HEK293T (cell line): ENCODE results near the gene SLC39A5.

Experiments
- CTCF ChIA-PET: fragments of 350-600 bp; formaldehyde crosslinking; extraction: SDS; loops from one replicate; lab custom pipeline; 2021; ENCODE audit warnings: antibody characterized with exemption, inconsistent platforms; lab: Yijun Ruan, JAX
- POLR2A ChIA-PET: fragments of 350-600 bp; formaldehyde crosslinking; extraction: SDS; loops from one replicate; lab custom pipeline; 2020; ENCODE audit warnings: antibody characterized with exemption, inconsistent platforms; lab: Yijun Ruan, JAX
- DNase-seq: peaks from one replicate; pipeline ENCODE4 v3.0.0; 2012; ENCODE audit warnings: mixed read lengths; ENCODE audit errors: extremely low spot score
- ARNT ChIP-seq: fragments of 450-650 bp; IDR thresholded peaks from 2 replicates; pipeline ENCODE4 v1.6.1; 2017; ENCODE audit warnings: mild to moderate bottlenecking
- BHLHE40 ChIP-seq: fragments of 450-650 bp; IDR thresholded peaks from 2 replicates; pipeline ENCODE4 v1.6.1; 2016; ENCODE audit warnings: mild to moderate bottlenecking, moderate library complexity, borderline replicate concordance
- CTBP1 ChIP-seq: fragments of 450-650 bp; IDR thresholded peaks from 2 replicates; pipeline ENCODE4 v1.6.1; 2016; ENCODE audit warnings: borderline replicate concordance
- ELF4 ChIP-seq: fragments of 450-650 bp; IDR thresholded peaks from 2 replicates; pipeline ENCODE4 v1.6.1; 2017; ENCODE audit warnings: antibody characterized with exemption
- FOXA1 ChIP-seq: fragments of 450-650 bp; IDR thresholded peaks from 2 replicates; pipeline ENCODE4 v1.6.1; 2016; ENCODE audit warnings: mild to moderate bottlenecking
- FOXK2 ChIP-seq: fragments of 450-650 bp; IDR thresholded peaks from 2 replicates; pipeline ENCODE4 v1.6.1; 2016; ENCODE audit warnings: mild to moderate bottlenecking
- FOXM1 ChIP-seq: fragments of 450-650 bp; IDR thresholded peaks from 2 replicates; pipeline ENCODE4 v1.6.1; 2017; ENCODE audit warnings: mild to moderate bottlenecking, borderline replicate concordance
- HDGF ChIP-seq: fragments of 450-650 bp; IDR thresholded peaks from 2 replicates; pipeline ENCODE4 v1.6.1; 2017; ENCODE audit warnings: antibody characterized with exemption, borderline replicate concordance
- L3MBTL2 ChIP-seq: fragments of 450-650 bp; conservative IDR thresholded peaks from 2 replicates; pipeline ENCODE4 v1.6.1; 2016; ENCODE audit warnings: mild to moderate bottlenecking
- LEF1 ChIP-seq: fragments of 450-650 bp; IDR thresholded peaks from 2 replicates; pipeline ENCODE4 v1.6.1; 2017; ENCODE audit warnings: mild to moderate bottlenecking, borderline replicate concordance
- NFRKB ChIP-seq: fragments of 450-650 bp; IDR thresholded peaks from 2 replicates; pipeline ENCODE4 v1.6.1; 2016; ENCODE audit warnings: mild to moderate bottlenecking, moderate library complexity
- SP1 ChIP-seq: fragments of 450-650 bp; IDR thresholded peaks from 2 replicates; pipeline ENCODE4 v1.6.1; 2017
- SUZ12 ChIP-seq: fragments of 450-650 bp; IDR thresholded peaks from 2 replicates; pipeline ENCODE4 v1.6.1; 2016; ENCODE audit warnings: mild to moderate bottlenecking
- TARDBP ChIP-seq: fragments of 450-650 bp; IDR thresholded peaks from 2 replicates; pipeline ENCODE4 v1.6.1; 2016
- ZNF384 ChIP-seq: fragments of 450-650 bp; IDR thresholded peaks from 2 replicates; pipeline ENCODE4 v1.6.1; 2016
- TF ChIP-seq, protein P1 (sequence below): fragments of 450-650 bp; IDR thresholded peaks from 2 replicates; pipeline ENCODE4 v1.6.1; 2016

Gene SLC39A5

DNA sequence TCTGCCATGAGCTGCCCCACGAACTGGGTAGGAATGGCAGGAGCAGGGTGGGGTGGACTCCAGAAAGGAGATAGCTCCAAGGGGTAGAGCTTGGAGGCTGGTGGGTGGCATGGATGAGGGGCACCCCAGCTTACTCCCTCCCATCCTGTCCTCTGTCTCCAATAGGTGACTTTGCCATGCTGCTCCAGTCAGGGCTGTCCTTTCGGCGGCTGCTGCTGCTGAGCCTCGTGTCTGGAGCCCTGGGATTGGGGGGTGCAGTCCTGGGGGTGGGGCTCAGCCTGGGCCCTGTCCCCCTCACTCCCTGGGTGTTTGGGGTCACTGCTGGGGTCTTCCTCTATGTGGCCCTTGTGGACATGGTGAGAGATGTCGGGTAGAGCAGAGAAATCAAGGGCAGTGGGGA, 7.1 kb downstream of the SLC39A5 start:
- DNase-seq, result no peak
- ChIA-PET POLR2A (interaction anchor here (0.6 to 2.7 kb wide), 5 partner anchors 14 to 133 kb away, joined by 3 to 18 read pairs (median 4); partner anchors contain the start of genes COQ10A, PA2G4, RNF41 and SMARCC2), CTCF (interaction anchor here (1.4 kb wide), 1 partner anchor 117 kb away, joined by 3 read pairs; no protein-coding TSS in a partner anchor)
- no peak for TF ChIP-seq L3MBTL2
- no peak for TF ChIP-seq NFRKB

DNA sequence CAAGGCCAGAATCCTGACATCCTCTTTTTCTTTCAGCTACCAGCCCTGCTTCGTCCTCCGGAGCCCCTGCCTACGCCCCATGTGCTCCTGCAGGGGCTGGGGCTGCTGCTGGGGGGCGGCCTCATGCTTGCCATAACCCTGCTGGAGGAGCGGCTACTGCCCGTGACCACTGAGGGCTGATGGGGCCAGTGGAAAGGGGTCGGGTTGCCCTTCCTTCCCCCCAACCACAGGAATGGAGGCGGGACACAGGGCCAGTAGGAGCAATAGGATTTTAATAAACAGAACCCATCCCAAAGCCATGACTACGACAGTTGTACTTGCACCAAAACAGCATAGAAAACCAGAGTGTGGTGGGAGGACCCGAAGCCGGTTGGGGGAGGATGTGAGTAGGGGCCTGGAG, 7.7 kb downstream of the SLC39A5 start:
- CTCF ChIA-PET, result no interaction called here
- no peak for TF ChIP-seq ZNF384
- TF ChIP-seq HDGF, result no peak
- no peak for TF ChIP-seq ELF4
- no peak for TF ChIP-seq LEF1
- TF ChIP-seq BHLHE40, result no peak
- no peak for TF ChIP-seq FOXA1
- TF ChIP-seq SUZ12, result no peak
- no peak for TF ChIP-seq SP1
- no peak for TF ChIP-seq FOXK2
- no peak for TF ChIP-seq NFRKB
- no peak for TF ChIP-seq L3MBTL2
- no peak for TF ChIP-seq FOXM1
- no peak for TF ChIP-seq ARNT
- TF ChIP-seq, protein P1, sequence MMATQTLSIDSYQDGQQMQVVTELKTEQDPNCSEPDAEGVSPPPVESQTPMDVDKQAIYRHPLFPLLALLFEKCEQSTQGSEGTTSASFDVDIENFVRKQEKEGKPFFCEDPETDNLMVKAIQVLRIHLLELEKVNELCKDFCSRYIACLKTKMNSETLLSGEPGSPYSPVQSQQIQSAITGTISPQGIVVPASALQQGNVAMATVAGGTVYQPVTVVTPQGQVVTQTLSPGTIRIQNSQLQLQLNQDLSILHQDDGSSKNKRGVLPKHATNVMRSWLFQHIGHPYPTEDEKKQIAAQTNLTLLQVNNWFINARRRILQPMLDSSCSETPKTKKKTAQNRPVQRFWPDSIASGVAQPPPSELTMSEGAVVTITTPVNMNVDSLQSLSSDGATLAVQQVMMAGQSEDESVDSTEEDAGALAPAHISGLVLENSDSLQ, result no peak
- POLR2A ChIA-PET, result interaction anchor here (0.6 to 2.7 kb wide), 4 partner anchors 16 to 133 kb away, joined by 3 to 18 read pairs (median 4); partner anchors contain the start of genes COQ10A, PA2G4, RNF41 and SMARCC2
- no peak for DNase-seq

DNA sequence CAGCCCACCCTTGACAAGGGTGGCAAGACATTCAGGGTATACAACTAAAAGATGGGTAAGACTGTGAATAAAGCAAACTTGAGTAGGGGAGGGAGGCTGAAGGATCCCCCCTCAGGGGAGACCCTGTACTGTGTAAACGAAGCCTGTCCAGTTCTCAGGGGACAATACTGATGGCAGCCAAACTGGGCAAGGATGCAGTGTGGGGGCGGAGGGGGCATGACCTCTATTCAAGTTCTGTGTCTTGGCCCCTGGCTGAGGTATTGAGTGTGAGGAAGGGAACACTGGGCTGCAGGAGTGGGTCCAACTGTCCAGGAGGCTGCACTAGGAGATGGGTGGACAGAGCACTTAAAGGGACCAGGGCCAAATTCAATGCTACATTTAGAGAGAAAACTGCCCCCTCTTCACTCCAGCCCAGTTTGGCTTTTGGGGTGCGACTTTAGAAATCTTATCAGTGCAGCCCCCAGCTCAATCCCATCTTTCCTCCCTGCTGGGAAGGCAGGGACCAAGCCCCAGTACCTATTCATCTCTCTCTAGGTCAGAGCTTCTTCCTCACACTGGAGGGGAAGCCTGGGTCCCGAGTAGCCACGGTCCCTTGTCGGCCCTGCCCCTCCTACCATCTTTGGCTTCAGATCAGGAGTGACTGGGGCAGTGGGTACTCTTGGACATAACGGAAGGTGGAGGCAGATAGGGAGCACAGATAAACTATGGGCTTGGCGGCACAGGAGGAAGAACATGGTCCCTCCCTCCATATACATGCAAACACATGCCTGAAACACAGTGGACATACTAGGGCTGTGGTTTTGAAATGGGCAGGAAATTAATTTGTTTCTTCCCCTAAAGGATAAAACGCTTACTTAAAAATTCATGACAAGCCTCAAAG, 11.8 kb downstream of the SLC39A5 start:
- no peak for DNase-seq
- CTCF ChIA-PET, result interaction anchor here (1.3 kb wide), 1 partner anchor 10 kb away, joined by 3 read pairs; no protein-coding TSS in a partner anchor
- POLR2A ChIA-PET, result no interaction called here

DNA sequence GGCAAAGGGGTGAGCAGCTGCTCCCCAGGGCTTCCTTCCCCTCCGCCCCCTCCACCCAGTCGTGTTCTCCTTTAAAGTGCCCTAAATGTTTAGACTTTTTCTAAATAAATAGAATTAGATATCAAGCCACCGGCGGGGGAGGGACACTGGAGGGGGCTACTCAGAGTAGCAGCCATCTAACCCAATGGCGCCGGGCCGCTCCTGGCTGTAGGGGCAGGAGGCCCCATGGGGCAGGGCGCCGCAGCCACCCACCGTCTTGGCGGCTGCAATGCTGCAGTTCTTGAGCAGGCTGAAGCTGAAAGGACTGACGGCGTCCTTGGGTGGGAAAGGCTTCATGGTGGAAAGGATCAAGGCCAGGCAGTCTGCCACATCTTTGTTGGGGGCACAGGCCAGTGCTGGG, 13.1 kb downstream of the SLC39A5 start:
- ChIA-PET POLR2A (interaction anchor here (1.1 kb wide), 1 partner anchor 8 kb away, joined by 3 read pairs; no protein-coding TSS in a partner anchor), CTCF (interaction anchor here (1.3 kb wide), 1 partner anchor 11 kb away, joined by 3 read pairs; no protein-coding TSS in a partner anchor)

More for the DNA sequence above, 11.8 kb downstream of the SLC39A5 start:
- TF ChIP-seq SUZ12, result no peak

DNA sequence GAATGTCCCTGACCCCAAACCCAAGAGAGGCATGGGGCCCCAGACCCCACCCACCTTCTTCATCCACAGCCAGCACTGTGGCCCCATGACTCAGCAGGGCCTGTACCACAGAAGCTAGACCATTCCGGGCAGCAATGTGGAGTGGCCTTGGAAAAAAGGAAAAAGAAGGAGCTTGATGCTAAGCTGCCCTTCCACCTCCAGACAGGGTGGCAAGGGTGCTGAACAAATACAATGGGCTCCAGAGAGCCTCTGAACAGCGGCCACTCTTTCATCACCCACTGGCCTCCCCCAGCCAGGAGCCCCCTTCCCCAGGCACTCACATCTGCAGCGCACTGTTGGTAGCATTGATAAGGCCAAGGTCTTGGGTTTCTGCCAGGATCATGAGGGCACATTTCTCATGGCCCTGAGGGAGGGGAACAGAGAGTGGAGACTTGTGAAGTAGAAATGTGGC, 13.9 kb downstream of the SLC39A5 start:
- DNase-seq, result no peak
- ChIA-PET POLR2A (interaction anchor here (0.8 to 1.1 kb wide), 2 partner anchors 8 to 15 kb away, joined by 3 read pairs; partner anchors contain the start of gene ANKRD52), CTCF (interaction anchor here (1.4 kb wide), 1 partner anchor 125 kb away, joined by 3 read pairs; the partner anchor contains the start of gene ZC3H10)
- TF ChIP-seq, protein P1, result no peak
- TF ChIP-seq NFRKB (no peak), BHLHE40 (no peak), CTBP1 (no peak), LEF1 (no peak), SP1 (no peak), TARDBP (no peak), ARNT (no peak), FOXM1 (no peak), ELF4 (no peak), SUZ12 (no peak), FOXA1 (no peak), FOXK2 (no peak), HDGF (no peak), L3MBTL2 (no peak), ZNF384 (no peak)

More for the DNA sequence above, 13.1 kb downstream of the SLC39A5 start:
- TF ChIP-seq SP1, result no peak
- TF ChIP-seq CTBP1, result no peak
- no peak for TF ChIP-seq TARDBP
- no peak for TF ChIP-seq ELF4
- TF ChIP-seq ARNT, result no peak
- no peak for TF ChIP-seq FOXM1
- no peak for DNase-seq

DNA sequence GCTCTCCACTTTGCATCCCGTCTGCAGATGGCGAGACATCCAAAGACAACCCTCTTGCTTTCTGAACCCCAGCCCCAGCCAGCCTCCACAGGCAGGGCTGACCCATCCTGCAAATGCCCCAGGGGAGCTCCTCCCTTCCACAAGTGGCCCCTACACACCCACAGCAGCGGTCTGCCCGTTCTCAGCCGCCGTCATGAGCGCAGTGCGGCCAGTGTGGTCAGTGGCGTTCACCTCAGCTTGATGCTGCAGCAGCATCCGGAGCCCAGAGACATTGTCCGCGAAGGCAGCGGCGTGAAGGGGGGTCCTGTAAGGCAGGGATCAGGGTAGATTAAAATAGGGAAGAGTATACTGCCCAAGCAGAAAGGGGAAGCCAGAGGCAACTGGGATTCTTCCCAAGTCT, 14.6 kb downstream of the SLC39A5 start:
- POLR2A ChIA-PET, result interaction anchor here (0.8 kb wide), 1 partner anchor 14 kb away, joined by 3 read pairs; the partner anchor contains the start of gene ANKRD52
- no peak for TF ChIP-seq FOXM1
- TF ChIP-seq SUZ12, result no peak
- TF ChIP-seq CTBP1, result no peak
- no peak for TF ChIP-seq FOXK2
- no peak for TF ChIP-seq FOXA1
- no peak for TF ChIP-seq NFRKB
- no peak for TF ChIP-seq ELF4
- no peak for TF ChIP-seq ZNF384
- no peak for TF ChIP-seq ARNT

More for the DNA sequence above, 14.6 kb downstream of the SLC39A5 start:
- DNase-seq, result no peak
- CTCF ChIA-PET, result interaction anchor here (0.7 to 1.4 kb wide), 2 partner anchors 8 to 126 kb away, joined by 3 read pairs; partner anchors contain the start of gene ZC3H10
